HL-60 (cell line): Measurements from ENCODE around the gene WFDC2.

Experiments used
- GABPA ChIP-seq: IDR thresholded peaks from 2 replicates; pipeline ENCODE4 v1.6.1; 2012; ENCODE audit warnings: low read depth
- POLR2AphosphoS5 ChIP-seq: IDR thresholded peaks from 2 replicates; pipeline ENCODE4 v1.6.1; 2012; ENCODE audit warnings: low read depth
- TF ChIP-seq, protein P1 (sequence below): IDR thresholded peaks from one replicate; pipeline ENCODE4 v1.5.1; 2011; ENCODE audit warnings: low read length, control low read depth, inconsistent platforms; ENCODE audit not compliant: insufficient read depth

DNA sequence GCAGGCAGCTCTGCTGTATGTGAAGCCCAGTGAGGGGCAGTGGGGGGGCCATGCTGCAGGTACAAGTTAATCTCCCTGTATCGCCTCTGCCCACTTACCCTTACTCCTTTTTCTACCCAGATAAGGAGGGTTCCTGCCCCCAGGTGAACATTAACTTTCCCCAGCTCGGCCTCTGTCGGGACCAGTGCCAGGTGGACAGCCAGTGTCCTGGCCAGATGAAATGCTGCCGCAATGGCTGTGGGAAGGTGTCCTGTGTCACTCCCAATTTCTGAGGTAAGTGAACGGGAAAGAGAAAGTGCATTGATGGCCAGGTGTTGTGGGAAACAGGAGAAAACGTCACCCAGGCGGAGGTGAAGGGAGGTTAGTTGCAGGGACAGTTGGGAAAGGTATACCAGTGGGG lies 10.3 kb downstream of the WFDC2 start:
- TF ChIP-seq, protein P1, sequence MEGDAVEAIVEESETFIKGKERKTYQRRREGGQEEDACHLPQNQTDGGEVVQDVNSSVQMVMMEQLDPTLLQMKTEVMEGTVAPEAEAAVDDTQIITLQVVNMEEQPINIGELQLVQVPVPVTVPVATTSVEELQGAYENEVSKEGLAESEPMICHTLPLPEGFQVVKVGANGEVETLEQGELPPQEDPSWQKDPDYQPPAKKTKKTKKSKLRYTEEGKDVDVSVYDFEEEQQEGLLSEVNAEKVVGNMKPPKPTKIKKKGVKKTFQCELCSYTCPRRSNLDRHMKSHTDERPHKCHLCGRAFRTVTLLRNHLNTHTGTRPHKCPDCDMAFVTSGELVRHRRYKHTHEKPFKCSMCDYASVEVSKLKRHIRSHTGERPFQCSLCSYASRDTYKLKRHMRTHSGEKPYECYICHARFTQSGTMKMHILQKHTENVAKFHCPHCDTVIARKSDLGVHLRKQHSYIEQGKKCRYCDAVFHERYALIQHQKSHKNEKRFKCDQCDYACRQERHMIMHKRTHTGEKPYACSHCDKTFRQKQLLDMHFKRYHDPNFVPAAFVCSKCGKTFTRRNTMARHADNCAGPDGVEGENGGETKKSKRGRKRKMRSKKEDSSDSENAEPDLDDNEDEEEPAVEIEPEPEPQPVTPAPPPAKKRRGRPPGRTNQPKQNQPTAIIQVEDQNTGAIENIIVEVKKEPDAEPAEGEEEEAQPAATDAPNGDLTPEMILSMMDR, result no peak
- TF ChIP-seq POLR2AphosphoS5 (no peak), GABPA (no peak)
